ENCODE results near the gene SFRP2.

- no peak for TF ChIP-seq CTCF (IDR thresholded peaks at IDR 0.05; ENCODE audit: insufficient read depth, low read length, poor library complexity, severe bottlenecking)
- TF ChIP-seq EZH2phosphoT487 (conservative IDR thresholded peaks at IDR 0.05; ENCODE audit: low read length), result no peak
Observed at GRCh38 chr4:153731239-153731638, 57.6 kb downstream of the SFRP2 start.
